ENCODE results near the gene ODAD3.

Gene ODAD3

DNA sequence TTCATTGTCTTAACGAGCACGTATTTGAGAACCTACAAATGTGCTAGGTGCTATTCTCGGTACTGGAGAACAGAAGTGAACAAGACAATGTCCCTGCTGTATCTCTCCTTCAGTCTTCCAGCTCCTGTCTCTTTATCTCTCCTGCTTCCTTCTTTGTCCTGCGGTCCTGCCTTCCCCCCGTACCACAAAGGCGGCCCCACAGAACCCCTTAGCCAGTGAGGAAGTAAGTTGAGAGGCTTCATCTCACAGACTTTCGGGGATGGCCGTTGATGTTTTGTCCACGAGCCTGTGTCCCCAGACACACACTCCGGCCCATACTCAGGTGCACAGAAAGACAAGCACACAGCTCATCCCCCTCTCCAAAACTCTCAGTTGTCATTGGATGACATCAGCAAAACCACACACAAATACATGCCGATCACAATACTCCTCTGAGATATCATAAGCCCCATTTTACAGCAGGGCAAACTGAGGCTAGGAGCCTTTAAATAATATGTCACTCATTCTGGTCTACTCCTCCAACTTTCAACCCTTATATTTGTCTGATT, 61.0 kb downstream of the ODAD3 start:
- no peak for DNase-seq

- DNase-seq, result no peak
These were observed 61.6 kb downstream of the ODAD3 start for GRCh38 chr19:11373166-11373884.

DNA sequence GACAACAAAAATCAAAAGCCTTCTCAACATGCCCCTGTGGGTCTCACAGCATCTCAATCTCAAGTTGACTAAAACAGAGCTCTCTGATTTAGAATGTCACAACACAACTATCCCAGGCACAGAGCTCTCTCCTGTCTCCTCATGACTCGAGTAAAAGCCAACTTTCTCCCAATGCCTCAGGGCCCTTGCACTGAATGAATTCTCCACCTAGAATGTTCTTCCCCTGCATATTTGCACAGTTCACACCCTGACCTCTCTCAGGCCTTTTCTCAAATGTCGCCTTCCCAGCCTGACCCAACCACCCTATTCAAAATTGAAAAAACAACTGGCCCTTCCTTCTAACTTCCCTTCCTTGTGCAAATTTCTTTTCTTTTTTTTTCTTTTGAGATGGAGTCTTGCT, 64.2 kb downstream of the ODAD3 start:
- DNase-seq, result no peak

All from activated naive CD4-positive, alpha-beta T cell (primary cell).